DMS 273 (cell line): ENCODE measurements around the gene SPEM3.

ENCODE experiments used
- DNase-seq: peaks from one replicate; lab custom pipeline; 2025; ENCODE audit not compliant: unreplicated experiment; lab: John Stamatoyannopoulos, UW

Gene SPEM3

DNA sequence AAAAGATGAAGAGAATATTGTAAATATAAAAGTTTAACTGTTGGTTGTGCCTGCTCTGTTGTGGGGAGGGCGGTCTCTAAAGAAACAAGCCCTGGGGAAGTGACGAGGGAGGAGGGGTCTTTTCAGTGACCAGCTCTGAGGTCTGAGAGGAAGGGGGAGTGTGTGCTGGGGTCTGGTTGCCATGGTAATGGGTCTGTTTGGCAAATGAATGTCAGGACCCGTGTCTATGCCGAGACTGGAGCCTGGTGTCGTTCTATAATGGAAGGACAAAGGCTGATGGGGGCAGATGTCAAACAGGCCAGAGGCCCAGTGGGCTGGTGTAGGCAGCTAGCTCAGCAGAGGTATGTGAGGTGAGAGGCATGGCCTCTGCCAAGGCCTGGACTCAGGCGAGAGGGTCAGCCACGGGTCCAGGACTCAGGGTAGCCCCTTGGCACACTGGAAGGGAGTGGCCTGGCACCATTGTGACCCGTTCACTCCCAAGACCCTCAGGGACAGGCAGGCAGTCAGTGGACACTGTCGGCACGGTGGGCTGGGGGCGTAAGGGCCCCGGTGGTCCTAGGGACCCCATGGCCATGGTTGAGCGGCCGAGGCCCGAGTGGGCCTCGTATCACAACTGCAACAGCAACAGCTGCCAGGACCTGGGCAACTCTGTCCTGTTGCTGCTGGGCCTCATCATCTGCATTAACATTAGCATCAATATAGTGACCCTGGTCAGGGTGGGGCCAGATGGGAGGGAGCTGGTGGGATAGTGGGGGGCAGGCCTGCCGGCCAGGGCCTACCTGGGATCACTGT lies 8.6 kb upstream of the SPEM3 start, which contains the start of gene SPEM1:
TSS of gene SPEM1 (plus strand) at position 506 of the 792 bp plus-strand sequence. CDS start at position 567, 61 bp downstream.
- DNase-seq, result no peak

DNA sequence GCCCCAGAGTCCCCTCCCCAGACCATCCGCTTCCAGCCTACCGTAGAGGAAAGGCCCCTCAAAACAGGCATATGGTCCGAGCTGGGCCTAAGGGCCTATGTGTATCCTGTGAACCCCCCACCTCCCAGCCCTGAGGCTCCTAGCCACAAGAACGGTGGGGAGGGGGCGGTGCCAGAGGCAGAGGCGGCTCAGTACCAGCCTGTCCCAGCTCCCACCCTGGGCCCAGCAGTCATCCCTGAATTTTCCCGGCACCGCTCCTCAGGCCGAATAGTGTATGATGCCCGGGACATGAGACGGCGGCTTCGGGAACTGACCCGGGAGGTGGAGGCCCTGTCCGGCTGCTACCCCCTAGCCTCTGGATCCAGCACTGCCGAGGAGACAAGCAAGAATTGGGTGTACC lies 7.5 kb upstream of the SPEM3 start:
- DNase-seq, result no peak

DNA sequence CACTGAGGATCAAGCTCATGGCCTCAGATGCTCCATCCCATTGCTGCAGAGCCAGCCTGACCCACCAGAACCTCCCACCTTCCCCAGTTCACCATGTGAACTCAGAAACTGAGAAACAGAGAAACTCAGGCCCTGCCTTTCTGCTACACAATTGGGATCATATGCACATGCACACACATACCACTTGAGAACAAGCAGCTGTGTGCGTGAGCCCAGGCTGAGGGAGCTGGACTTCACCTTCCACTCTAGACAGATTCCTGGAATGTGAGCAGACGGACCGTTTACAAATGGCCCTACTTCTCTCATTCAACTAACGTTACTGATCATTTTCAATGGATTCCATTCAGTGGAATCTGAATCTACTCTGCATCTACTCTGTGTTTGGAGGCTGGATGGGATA lies 5.0 kb upstream of the SPEM3 start:
- no peak for DNase-seq

DNA sequence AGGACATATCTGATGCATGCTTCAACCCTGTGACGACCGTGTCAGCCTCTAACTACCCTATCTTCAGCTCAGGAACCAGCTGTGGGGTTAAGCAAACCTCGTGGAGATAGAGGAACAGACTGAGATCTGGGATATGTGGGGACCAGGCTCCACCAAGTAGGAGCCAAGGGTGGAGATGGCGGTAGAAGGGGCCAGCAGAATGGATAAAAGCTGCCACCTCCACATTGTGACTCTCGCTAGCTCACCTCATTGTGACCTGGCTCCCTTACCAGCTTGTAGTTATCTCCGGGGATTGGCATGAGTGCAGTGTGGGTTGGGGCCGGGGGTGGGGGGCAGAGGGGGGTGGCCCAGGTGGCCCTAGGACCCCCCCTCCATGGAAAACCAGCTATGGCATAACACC lies 3.3 kb upstream of the SPEM3 start, which contains the start of gene SPEM2:
TSS of gene SPEM2 (plus strand) at position 301 of the 400 bp plus-strand sequence. CDS start at position 374, 73 bp downstream.
- no peak for DNase-seq

DNA sequence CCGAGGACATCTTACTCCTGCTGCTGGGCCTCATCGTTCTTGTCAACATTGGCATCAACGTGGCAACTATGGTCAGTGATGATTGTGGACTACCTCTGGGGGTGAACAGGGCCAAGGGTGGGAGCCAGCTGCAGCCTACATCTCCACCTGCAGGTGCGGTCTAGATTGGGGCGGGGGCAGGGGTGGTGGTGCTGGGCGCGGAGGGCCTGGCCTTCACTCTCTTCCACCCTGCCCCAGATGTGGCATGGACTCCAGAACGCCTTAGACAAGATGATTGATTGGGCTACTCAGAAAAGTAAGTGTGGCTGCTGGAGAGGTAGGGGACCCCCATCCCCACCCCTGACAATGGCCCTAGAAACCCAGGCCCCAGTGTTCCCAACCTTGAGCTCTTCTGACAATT lies 2.9 kb upstream of the SPEM3 start:
- DNase-seq, result no peak

DNA sequence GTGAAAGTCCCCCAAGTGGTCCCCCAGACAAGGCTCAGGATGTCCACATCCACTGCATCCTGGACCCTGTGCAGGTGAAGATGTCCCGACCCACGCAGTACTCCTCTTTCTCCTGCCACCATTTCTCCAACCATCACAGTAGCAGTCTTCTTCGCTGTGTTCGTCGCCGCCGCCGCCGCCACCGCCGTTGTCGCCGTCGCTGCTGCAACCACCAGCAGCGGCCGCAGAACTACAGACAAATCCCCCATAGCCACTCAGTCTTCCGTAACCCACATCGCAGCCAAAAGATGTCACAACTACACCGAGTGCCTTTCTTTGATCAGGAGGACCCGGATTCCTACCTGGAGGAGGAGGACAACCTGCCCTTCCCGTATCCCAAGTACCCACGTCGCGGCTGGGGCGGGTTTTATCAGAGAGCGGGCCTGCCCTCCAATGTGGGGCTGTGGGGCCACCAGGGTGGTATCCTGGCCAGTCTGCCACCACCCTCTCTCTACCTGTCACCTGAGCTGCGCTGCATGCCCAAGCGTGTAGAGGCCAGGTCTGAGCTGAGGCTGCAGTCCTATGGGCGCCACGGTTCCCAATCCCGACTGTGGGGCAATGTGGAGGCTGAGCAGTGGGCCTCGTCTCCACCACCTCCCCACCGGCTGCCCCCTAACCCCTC lies 2.3 kb upstream of the SPEM3 start:
- no peak for DNase-seq

DNA sequence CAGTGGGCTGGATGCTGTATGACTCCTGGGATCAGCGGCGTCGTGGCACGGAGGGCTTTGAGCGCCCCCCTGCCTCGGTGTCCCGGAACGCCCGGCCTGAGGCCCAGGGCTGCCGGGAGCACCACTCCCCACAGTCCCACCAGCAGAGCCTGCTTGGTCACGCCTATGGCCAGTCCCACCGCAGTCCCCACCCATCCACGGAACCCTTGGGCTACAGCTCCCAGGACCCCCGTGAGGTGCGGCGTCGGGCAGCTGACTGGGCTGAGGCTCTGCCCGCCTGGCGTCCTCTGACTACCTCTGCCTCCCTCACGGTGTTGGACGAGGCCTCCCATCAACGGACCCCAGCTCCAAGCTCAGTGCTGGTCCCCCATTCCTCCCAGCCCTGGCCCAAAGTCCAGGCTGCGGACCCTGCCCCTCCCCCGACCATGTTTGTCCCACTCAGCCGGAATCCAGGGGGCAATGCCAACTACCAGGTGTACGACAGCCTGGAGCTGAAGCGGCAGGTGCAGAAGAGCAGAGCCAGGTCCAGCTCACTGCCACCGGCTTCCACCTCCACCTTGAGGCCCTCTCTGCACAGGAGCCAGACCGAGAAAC lies 1.7 kb upstream of the SPEM3 start:
- no peak for DNase-seq

DNA sequence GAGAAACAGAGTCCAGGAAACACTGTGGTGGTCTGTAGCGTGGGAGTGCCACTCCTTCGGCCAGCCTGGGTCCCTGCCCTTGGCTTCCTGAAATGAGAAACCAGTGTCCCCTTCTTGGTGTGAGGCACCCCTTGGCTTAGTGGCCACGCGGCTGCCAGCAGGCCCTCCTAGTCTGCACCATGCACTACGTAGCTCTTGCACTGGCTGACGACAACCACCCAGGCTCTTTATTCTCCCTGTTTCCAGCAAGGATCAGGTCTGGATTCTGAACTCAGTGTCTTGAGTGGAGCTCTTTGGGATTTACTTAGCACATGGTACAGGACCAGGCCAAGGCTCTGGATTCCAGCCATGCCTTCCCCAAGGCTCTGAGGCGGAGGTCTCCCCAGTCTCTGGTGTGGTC lies 1.1 kb upstream of the SPEM3 start:
- DNase-seq, result no peak

DNA sequence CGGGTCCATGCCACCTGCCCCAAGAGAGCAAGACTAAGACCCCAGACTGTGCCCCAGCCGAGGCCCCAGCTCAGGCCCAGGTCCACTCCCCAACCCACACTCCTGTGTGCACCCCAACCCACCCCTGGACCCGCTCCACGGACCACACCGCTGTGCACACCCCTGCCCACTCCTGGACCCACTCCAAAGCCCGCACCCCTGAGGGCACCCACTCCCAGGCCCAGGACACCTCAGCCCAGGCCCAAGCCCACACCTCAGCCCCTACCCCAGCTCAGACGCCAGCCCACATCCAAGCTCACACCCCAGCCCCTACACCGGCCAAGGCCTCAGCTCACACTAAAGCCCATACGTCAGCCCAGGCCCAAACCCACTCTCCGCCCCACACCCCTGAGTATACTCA lies 1.1 kb downstream of the SPEM3 start:
- no peak for DNase-seq

DNA sequence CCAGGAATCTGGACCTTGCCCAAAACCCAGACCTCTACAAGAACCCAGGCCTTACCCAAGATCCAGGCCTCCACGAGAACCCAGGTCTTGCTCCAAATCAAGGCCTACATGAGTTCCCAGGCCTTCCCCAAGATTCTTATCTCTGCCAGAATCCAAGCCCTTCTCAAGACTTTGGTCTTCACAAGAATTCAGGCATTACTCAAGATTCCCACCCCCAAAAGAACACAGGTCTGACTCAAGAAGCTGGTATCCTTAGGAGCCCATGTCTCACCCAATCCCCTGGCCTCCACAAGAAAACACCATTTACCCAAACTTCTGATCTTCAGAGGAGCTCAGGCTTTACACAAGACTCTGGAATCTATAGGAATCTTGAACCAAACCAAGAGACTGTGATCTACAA lies 2.6 kb downstream of the SPEM3 start:
- no peak for DNase-seq

DNA sequence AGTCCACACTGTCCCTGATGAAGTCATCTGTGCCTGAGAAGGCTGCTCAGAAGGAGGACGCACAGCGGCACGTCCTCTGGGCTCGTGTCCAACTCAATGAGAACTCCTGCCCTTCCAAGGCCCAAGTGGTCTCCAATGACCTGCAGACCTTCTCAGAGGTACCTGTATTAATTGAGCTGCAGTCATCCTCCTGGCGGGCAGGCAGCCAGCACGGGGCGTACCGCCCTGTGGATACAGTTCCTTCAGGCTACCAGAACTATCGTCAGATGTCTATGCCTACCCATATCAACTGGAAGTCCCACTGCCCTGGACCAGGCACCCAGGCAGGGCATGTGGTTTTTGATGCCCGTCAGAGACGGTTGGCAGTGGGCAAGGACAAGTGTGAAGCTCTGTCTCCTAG lies 3.6 kb downstream of the SPEM3 start:
- no peak for DNase-seq

DNA sequence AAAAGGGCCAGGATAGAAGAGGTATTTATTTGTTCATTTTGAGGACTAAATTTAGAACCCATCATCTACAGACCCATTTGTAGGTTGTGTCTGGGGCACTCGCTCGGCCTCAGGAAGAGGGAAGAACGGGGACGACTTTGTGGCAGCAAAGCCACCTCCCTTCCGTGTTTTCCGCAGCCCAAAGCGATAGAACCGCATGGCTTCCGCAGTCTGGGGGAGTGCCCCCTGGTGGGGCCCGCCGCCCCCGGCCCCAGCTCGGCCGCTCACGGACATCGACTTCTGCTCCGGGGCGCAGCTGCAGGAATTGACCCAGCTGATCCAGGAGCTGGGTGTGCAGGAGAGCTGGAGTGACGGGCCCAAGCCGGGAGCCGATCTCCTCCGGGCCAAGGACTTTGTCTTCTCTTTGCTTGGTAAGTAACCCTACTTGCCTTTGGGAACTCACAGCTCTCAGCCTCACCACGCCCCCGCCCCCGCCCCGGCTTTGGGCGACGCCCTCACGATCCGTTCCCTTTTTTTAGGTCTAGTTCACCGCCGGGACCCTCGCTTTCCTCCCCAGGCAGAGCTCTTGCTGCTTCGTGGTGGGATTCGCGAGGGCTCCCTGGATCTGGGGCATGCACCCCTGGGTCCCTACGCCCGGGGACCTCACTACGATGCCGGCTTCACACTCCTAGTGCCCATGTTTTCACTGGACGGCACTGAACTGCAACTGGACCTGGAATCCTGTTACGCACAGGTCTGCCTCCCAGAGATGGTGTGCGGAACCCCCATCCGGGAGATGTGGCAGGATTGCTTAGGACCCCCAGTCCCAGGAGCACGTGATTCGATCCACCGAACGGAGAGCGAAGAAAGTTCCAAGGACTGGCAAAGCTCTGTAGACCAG lies 7.3 kb downstream of the SPEM3 start:
- DNase-seq, result peak; percentile 65

DNA sequence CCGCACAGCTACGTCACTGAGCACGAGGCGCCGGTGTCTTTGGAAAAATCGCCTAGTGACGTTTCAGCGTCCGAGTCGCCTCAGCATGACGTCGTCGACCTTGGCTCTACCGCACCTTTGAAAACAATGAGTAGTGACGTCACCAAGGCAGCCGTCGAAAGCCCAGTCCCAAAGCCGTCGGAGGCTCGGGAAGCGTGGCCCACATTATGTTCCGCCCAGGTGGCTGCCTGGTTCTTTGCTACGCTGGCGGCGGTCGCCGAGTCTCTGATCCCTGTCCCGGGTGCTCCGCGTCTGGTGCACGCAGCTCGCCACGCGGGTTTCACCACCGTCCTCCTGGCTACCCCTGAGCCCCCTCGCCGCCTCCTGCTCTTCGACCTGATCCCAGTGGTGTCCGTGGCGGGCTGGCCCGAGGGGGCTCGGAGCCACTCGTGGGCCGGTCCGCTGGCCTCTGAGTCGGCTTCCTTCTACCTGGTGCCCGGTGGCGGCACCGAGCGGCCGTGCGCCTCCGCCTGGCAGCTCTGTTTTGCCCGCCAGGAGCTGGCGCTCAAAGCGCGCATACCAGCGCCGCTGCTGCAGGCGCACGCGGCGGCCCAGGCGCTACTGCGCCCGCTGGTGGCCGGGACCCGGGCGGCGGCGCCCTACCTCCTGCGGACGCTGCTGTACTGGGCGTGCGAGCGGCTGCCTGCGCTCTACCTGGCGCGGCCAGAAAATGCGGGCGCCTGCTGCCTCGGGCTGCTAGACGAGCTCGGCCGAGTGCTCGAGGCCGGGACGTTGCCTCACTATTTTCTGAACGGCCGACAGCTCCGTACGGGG lies 8.1 kb downstream of the SPEM3 start:
- DNase-seq, result peak; percentile 93

DNA sequence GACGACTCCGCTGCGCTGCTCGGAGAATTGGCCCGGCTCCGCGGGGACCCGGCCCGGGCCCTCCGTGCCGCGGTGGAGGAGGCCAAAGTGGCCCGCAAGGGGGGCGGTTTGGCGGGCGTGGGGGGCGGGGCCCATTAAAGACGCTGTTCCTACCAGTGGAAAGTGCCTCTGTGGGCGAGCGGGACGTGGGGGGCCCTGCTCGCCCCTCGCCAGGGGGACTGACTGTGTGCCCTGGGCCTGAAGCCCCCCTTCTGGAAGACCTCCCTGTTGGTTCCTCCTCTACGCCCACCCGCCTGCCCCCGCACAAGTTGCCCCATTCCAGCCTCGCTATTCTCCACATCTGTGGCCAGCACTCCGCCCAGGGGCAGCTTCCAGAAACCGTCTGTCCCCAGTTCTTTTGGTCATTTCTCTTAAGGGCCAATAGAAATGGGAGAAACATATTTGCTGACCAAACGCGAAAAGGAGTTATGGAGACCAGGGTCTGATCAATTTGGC lies 8.8 kb downstream of the SPEM3 start:
- no peak for DNase-seq

DNA sequence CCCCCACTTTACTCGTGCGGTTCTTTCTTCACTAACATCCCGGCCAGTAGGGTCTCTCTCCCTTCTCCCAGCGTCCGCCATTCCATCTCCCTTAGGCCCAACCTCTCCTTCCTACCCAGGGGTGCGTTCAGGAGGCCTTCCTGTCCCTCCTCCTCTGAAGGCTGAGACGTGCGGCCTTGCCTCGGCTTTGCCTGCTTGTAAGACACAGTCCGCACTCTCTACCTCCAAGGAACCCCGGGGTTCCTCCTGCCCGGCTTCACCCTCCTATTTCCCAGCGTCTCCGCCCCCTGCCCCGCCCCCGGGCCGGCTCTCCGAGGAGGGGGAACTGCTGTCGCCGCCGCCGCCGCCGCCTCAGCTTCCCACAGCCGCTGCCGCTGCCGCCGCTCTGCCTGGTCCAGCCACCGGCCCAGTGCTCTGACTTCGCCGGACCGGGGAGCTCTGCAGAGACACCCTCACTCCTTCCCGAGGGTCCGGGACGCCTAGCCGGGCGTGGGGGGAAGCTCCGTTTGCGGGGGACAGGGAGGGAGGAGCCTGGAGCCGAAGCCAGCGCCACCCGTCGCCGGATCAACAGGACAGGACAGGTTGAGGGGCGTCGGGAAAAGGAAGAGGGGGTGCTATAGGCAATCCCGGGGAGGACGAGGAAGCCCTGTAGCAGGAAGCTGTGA lies 9.4 kb downstream of the SPEM3 start:
- no peak for DNase-seq

DNA sequence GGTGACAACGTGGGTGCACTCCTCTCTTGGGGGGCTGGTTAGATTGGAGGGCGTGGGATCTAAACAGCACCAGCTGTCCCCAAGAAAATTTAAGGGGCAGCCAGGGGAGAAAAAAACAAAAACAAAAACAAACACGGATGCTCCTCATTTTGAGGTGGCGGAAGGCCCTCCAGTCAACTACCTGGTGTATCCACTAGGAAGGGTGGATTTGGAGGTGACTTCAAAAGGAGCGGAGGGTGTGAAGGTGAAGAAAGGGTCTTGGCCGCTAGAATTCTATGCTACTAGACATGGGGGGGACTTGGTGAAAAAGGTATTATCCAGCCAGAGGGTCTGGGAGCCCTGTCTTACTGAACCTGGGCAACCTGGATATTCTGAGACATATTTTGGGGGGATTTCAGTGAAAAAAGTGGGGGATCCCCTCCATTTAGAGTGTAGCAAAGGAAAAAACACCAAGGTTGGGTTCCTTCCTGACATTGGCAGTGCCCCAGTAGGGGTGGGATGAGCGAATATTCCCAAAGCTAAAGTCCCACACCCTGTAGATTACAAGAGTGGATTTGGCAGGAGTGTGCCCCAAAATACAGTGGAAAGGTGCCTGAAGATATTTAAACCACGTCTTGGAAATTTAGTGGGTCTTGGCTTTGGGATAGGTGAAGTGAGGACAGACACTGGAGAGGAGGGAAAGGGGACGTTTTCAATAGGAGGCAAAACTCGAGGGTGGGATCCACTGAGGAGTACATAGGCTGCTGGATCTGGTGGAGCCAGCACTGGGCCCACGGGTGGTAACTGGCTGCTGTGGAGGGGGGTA lies 10.2 kb downstream of the SPEM3 start:
- DNase-seq, result no peak

DNA sequence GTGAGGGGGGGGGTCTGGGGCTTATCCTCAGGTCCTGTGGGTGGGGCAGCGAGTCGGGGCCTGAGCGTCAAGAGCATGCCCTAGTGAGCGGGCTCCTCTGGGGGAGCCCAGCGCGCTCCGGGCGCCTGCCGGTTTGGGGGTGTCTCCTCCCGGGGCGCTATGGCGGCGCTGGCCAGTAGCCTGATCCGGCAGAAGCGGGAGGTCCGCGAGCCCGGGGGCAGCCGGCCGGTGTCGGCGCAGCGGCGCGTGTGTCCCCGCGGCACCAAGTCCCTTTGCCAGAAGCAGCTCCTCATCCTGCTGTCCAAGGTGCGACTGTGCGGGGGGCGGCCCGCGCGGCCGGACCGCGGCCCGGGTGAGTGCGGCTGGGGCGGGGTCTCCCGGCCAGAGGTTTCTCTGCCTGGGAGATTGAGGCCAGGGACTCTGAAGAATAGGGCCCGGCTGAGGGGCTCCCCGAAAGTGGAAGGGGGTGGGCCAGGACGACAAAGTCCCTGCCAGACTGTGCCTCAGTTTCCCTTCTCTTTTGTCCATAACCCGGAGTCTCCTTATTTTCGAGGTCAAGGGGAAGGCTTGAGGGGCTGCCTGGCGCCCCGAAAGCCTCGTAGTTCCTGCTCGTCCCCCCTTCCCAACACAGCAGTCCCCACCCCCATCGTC lies 10.9 kb downstream of the SPEM3 start, which contains the start of gene FGF11:
TSS of gene FGF11 (plus strand) at position 51 of the 651 bp plus-strand sequence. CDS start at position 160, 109 bp downstream.
- no peak for DNase-seq
